ENCODE measurements around the gene RCAN2.

RCAN2 gene

DNA sequence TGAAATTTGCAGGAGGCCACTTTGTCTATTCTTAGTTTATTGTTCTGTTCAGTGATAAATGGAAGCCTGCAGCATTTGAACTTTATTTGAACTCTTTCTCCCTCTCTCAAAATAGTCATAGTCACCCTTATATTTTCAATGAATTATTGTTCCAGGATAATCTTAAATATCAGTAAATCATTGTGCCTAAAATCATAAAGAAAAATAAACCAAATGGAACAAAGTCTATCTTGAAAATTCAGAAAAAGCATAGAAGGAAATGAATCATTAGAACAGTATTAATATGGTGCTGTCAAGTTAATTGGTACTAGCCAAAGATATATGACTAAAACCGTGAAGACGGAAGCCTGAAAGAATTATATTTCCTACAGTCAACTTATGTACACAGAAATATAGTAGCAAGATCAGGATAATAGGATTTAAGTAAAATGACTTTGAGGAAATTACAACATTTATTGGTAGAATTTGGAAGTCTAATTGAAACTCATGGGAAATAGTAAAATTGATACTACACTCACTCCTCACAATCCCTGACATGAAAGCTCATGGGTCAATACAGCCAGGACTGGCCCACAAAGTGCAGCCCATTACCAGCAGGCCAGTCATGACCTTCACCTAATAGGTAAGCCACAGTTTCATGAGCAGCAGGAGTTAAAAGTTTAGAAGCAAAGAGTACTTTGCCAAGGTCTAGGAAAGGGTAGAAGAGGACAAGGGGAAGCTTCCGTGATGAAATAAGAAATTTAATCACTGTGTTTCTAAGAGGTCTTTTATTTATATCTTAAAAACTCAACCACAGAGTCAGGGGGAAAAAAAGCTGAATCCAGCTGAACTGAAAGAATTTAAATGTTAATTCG is 200.6 kb downstream of the RCAN2 start:
- no peak for DNase-seq (ENCODE audit: low spot score)

DNA sequence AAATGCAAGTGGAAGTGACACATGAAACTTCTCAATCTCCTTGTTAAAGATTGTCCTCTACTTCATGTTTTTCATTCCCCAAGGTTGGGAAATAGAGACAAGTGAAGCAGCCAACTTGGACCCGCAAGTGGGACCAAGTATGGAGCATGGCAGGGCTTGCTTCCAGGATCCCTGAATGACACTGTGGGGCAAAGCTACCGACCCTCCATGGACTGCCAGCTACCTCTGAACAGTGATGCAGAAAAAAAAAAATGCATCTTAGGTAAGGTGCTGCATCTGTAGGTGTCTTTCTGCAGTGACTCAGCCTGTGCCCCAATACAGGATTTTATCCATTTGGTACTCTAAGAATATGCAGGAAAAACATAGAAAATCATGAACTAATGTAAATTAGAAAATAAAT is 201.4 kb downstream of the RCAN2 start:
- DNase-seq (ENCODE audit: low spot score), result no peak

- DNase-seq (ENCODE audit: low spot score), result no peak
Observed at GRCh38 chr6:46288835-46289234, 202.4 kb downstream of the RCAN2 start.

DNA sequence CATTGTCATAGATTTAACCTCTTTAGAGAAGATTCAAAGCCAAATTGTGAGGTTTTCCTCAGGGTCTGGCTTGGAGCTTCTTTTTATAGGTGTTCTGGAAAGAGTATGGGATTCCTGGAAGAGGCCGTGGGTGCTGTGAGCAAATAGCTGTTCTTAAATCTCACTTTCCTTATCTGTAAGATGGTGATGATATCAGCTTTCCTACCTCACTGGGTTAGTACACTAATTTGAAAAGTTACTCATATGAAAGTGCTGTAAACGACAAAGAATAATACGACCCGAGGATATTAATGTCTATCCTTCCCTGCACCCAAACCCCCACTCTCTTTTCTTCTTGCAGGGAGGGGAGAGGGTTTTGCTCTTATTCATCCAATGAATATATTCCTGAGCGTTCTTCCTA is 203.6 kb downstream of the RCAN2 start:
- no peak for DNase-seq (ENCODE audit: low spot score)

DNA sequence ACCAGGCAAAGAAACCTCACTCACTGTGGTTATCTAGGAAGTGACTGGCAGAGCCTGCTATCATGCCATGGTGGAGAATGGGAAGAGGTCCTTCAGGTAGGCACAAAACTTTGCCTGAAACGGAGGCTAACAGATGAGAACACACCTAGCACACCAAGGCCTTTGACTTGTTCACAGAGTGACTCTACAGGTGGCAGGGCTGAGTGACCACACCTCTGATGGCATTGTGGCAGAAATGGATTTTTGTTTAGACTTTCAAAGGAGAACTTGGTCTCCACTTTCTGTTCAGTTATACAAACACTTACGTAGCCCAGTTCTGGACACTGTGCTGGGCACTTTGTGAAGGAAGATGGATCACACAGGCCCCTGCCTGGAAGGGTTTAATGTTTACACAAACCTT is 204.2 kb downstream of the RCAN2 start:
- no peak for DNase-seq (ENCODE audit: low spot score)

DNA sequence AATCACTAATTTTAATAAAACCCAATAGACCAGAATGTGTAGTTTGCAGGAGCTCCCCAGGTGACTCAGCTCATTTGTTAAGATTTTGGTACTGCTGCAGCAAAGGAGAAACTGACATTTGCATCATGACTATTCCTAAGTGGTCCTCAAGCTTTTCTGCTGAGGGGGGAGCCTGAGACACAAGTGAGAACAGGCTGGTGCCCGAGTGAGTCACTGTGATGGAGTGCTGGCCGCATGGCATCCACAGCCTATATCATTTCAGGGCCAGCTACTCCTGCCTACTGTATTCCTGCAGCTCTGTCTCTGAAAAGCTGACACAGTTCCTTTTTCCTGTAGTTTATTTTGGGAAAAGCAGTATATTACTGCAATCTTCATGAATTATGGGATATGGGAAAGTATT is 206.8 kb downstream of the RCAN2 start:
- DNase-seq (ENCODE audit: low spot score), result no peak

GRCh38 chr6:46281110-46281509 is 210.1 kb downstream of the RCAN2 start:
- DNase-seq (ENCODE audit: low spot score), result no peak

- DNase-seq (ENCODE audit: low spot score), result no peak
Observed at GRCh38 chr6:46279874-46280273, 211.4 kb downstream of the RCAN2 start.

GRCh38 chr6:46276576-46277142 is 214.6 kb downstream of the RCAN2 start:
- peak; percentile 34 for DNase-seq (ENCODE audit: low spot score)

- no peak for DNase-seq (ENCODE audit: low spot score)
Observed at GRCh38 chr6:46274502-46274901, 216.7 kb downstream of the RCAN2 start.

DNA sequence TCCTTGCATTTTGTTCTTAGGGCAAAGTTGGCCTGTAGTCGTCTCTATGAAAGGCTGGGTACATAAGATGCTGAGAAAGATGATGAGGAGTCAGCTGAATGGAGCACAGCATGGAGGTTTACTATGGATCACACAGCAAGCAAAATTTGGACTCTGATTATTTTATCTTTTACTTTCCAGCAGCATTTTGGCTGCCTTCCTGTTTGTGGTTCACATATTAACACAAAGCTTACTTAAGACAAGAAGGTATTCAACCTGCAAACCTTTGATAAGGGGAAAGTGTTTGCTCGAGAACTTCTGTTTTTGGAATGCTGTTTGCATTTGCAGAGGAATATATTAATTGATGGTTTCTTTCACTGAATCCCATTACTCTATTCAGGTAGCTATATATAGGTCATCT is 217.3 kb downstream of the RCAN2 start:
- DNase-seq (ENCODE audit: low spot score), result no peak

GRCh38 chr6:46271728-46272127 is 219.5 kb downstream of the RCAN2 start:
- DNase-seq (ENCODE audit: low spot score), result no peak

DNA sequence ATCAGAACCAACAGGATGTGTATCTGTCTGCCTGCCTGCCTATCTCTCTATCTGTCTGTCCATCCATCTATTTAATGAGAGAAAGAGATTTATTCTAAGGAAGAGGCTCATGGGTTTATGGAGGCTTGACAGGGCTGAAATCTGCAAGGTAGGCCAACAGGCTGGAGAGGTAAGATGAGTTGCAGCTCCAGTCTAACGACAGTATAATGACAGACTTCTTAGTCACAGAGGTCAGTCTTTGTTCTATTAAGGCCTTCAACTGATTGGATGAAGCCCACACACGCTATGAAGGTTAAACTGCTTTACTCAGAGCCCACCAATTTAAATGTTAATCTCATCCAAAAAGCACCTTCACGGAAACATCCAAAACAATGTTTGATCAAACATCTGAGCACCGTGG is 220.1 kb downstream of the RCAN2 start:
- DNase-seq (ENCODE audit: low spot score), result no peak

- no peak for DNase-seq (ENCODE audit: low spot score)
Observed at GRCh38 chr6:46270336-46270735, 220.9 kb downstream of the RCAN2 start.

- peak; percentile 52 for DNase-seq (ENCODE audit: low spot score)
Observed at GRCh38 chr6:46269447-46270229, 221.6 kb downstream of the RCAN2 start.

GRCh38 chr6:46267515-46267914 is 223.7 kb downstream of the RCAN2 start:
- DNase-seq (ENCODE audit: low spot score), result no peak

GRCh38 chr6:46265373-46265772 is 225.9 kb downstream of the RCAN2 start:
- no peak for DNase-seq (ENCODE audit: low spot score)

- no peak for DNase-seq (ENCODE audit: low spot score)
Observed at GRCh38 chr6:46263707-46264086, 227.6 kb downstream of the RCAN2 start.

GRCh38 chr6:46262928-46263706 is 228.1 kb downstream of the RCAN2 start:
- DNase-seq (ENCODE audit: low spot score), result peak; percentile 57

- DNase-seq (ENCODE audit: low spot score), result no peak
Observed at GRCh38 chr6:46258249-46258648, 233.0 kb downstream of the RCAN2 start.

DNA sequence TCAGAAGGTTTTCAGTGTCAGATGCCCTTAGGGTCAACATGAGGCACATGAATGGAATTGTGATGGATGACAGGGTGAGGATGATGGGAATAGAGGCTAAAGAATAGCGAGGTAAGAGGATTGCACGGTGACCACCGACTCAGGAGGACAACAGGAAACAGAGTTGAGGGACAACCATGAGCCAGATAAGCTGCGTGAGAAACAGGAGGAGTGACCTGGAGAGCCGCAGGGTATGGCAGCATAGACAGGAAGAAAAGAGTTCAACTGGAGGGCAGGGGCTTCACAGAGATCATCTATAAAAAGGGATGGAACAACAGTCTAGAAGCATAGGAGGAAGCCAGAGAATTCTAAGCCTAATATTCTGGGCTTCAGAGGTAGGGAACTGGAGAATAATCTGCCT is 235.7 kb downstream of the RCAN2 start:
- no peak for DNase-seq (ENCODE audit: low spot score)

DNA sequence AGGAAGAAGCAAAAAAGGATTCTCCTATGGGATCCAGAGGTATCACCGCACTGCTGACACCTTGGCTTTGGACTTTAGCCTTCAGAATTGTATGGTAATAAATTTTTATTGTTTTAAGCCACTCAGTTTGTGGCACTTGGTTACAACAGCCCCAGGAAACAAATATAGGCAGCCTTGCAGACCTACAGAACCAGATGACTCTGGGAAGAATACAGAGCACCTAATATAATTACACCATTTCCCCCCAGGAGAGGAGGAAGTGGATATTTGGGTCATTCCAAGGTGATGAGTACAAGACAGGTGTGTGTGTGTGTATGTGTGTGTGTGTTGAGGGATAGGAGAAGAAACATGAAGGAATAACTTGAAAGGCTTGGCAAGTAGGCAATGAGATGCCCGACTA is 236.3 kb downstream of the RCAN2 start:
- DNase-seq (ENCODE audit: low spot score), result no peak
